AML-193 (cell line): ENCODE results near the gene ILKAP.

Experiments
- DNase-seq, 2 experiments: peaks; one replicate each; lab custom pipeline; 2025; lab: John Stamatoyannopoulos, UW

ILKAP gene, protein sequence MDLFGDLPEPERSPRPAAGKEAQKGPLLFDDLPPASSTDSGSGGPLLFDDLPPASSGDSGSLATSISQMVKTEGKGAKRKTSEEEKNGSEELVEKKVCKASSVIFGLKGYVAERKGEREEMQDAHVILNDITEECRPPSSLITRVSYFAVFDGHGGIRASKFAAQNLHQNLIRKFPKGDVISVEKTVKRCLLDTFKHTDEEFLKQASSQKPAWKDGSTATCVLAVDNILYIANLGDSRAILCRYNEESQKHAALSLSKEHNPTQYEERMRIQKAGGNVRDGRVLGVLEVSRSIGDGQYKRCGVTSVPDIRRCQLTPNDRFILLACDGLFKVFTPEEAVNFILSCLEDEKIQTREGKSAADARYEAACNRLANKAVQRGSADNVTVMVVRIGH

GRCh38 chr2:238203094-238203972 is at the start of gene ILKAP:
Gene ILKAP (minus strand): TSS chr2:238203695. CDS start chr2:238203553, 142 bp downstream.
- peak; percentile 61 to 66 for DNase-seq

DNA sequence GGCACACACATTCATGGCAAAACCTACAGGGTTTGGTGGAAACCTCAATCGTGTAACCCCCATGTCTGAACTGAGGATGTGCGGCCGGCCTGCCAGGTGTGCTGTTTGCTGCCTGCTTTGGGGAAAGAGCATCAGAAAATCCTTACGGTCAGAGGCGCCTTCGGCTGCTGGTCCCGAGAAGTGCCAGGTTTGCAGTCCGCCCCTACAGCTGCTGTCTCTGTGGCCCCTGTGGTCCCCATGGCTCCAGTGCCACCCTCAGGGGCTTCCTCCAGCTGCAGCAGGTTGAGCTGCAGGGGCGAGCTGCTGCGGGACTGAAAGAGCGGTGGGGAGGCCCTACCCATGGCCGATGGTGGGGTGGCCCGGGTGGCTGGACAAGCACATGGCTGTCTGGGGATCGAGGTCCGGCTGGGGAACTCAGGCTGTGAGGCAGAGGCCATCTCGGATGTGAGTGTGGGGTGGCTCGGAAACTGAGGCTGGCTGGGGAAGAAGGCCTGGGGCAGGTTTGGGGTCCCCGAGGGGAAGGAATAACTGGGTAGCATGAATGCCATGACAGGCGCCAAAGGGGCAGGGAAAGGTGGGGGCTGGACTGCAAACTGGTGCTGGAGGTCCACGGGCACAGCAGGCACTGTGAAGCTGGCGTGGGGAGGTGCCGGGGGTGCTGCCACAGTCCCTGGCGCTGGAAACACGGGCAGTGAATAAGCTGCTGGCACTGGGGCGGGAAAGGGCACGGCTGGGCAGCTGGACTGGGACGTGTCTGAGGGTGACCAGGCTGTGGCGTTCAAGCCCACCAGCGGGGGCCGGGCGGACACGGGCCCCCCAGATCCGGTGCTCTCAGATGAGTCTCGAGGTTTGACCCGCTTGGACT is 49.5 kb upstream of the ILKAP start:
- DNase-seq: no peak

DNA sequence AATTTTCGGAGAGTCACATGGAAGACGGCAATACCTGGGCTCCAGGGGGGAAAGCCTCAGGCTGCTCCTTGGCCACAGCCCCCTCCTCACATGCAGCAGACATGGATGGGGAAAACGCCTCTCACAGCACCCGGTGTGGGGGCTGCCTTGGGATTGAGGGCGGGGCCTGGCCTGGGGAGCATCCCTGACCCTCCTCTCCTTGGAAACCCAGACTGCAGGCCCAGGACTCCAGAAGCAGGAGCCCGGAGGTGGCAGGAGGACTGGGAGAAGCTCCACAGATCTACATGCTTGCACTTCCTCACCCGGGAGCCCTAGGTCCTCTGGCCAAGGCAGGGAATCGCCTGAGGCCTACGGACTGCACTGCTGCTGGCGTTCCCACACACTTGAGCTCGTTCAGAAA is 48.5 kb upstream of the ILKAP start:
- DNase-seq: no peak

GRCh38 chr2:238251331-238251730 is 47.8 kb upstream of the ILKAP start:
- no peak for DNase-seq

- DNase-seq: no peak
Observed at GRCh38 chr2:238250896-238251295, 47.4 kb upstream of the ILKAP start.

DNA sequence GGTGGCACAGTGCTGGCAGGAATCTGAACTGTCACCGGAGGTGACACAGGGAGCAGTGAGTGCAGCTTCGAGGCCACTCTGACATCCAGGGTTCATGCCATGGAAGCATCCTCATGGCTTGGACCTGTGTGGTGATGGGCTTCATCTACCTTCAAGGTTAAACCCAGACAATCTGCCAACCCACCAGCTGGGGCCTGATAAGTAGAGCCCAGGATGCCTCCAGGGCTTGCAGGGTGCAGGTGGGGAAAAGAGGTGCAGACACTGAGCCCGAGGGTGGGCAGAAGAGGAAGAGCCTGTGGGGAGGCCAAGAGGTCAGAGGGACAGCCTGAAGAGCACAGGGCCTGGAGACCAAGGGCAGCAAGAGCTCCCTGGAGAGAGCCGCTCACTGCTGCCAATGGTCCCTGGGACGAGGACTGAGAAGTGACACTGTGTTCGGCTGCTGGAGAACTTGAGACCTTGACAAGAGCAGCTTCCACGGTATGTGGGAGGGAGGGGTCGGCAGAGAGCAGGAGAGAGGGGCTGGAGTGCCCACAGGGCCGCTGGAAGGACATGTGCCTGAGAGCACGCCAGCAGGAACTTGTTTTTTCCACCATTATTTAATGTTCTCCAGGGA is 44.5 kb upstream of the ILKAP start:
- DNase-seq: no peak

DNA sequence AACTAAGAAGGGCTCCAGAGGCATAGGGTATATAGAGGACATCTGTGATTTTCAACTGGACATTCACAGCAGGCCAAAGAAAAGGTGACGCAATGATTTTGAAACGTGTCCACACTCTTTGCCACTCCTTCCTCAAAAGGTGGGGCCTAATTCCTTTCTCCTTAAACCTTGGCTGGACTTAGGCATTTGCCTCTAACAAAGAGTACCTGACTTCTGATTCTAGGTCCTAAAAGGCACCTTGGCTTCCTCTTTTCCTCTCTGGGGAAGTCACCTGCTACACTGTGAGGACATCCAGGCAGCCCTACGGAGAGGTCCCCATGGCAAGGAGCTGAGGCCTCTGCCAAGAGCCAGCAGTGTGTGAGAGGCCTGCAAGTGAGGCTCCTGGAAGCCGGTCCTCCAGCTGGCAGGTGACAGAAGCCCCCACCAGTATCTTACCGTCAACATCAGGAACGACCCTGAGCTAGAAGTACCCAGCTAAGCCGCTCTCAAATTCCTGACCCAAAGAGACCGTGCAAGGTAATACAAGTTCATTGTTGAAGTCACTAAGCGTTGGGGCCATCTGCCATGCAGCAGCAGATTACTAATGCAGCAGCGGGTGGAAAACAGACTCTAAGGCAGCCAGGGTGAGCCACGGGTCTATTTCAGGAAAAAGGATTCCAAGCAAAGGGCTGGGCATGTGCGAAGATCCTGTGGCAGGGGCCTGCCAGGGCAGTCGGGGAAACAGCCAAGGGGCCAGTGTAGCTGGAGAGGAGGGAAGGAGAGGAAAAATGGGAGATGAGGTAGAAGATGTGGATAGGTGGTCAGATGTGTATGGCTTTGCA is 43.7 kb upstream of the ILKAP start:
- peak; percentile 22 to 25 for DNase-seq

DNA sequence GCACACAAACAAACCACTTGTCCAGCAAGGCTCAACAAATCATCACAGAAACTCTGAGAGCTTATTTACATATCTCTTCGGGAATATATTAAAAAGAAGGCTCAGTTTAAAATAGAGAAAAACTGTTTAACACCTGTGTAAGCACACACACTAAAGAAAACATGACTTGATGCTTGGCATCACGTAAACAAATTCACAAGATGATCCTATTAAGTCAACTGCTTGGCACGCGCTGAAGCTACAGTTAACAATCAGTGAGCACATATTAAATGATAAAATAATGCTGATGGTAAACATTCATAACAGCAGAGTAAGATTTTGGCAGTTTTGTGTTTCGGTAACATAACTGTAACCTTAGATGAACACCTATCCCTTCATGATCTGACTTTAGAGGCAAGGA is 40.7 kb upstream of the ILKAP start:
- no peak for DNase-seq

- DNase-seq: no peak
Observed at GRCh38 chr2:238243496-238244076, 40.1 kb upstream of the ILKAP start.

GRCh38 chr2:238242731-238243495 is 39.4 kb upstream of the ILKAP start:
- no peak for DNase-seq

- no peak for DNase-seq
Observed at GRCh38 chr2:238241970-238242369, 38.5 kb upstream of the ILKAP start.

DNA sequence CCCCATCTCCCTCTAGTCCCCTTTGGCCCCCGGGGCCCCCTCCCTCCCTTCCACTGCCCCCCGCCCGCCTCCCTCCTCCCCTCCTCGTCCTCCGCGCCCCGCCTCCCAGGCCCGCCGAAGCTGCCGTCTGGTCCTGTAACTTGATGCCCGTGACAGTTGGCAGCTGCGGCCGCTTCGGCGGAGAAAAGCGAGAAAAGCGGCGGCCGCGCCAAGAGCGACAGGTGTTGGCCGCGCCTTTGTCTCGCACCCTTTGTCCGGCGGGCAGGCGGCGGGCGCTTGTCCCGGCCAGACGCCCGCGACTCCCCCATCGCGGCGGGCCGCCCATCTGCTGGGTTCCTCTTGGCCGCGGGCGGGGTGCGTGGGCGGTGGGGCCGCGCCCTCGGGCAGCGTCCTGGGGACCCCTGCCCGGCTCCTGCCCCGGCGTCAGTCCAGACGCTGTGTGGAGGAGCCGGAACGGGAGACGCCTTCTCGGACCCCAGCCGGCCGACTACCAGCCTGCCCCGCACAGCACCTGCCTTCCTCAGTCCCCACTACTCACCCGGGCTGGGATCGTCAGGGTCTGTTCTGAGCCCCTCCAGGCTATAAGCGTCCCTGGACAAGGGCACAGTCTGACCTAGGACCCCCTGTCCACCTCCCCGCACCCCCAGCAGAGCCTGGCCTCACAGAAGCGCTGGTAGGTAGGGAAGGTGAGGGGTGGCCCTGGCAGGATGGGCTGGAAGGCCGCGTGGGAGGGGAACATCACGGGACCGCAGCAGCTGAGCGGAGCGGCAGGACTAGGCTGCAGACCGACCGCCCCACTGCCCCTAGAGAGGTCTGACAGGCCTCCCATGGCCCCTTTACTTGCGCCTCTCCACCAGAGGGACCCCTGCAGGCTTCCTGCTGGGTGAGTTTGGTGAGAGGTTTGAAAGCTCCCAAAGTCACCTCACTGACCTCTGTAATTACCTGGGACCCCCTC is 37.5 kb upstream of the ILKAP start:
- DNase-seq: no peak

DNA sequence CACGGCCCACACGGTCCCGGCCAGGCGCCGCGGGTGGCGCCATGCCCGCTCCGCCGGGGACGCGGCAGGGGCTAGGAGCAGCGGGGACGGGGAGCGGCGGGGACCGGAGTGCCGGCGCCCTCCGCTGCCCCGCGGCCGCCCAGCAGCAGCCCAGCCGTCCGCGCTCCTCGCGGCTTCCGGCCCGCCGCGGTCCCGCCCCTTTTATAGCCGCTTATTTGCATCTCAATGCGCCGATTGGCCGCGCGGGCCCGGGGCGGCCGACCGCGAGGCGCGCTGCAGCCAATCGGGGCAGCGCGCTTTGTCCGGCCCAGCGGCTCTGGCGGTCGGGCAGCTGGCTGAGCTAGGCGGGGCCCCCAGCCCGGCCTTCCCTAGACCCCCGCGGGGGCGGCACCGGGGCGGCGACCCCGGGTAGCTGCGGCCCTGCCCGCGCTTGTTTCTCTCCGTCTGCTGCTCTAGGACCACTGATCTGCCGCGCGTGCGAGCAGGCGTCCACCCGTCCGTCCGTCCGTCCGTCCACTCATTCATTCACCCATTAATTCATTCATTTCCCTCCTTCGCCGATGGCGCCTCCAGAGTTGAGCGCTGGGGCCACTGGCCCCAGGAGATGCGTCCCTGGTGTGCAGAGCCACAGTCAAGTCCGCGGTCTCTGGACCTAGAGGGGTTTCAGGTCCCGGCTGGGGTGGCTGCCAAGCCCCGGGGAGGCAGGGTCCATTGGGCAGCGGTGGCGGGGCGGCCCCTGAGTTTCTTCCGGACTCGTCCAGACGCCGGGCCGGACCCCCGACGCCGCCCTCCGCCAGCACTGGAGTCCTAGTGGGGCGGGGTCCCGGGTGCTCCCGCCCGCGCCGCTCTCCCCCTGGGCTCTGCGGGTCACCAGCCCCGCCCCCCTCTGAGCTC is 36.6 kb upstream of the ILKAP start, which contains the start of gene HES6:
HES6 (minus strand) TSS at position 176 of the 894 bp plus-strand sequence; CDS start at position 43, 133 bp downstream.
- DNase-seq: peak; percentile 79 to 80

DNA sequence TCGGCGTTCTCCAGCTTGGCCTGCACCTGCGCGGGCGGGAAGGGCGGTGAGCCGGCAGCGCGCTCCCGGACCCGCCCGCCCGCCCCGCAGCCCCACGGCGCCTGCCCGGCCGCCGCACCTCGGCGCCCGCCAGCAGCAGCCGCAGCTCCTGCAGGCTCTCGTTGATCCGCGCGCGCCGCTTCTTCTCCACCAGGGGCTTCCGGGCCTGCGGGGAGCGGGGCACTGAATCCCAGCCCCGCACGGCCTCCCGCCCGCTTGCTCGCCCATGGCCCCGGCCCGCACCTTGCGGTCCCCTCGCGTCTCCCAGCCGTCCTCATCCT is 36.0 kb upstream of the ILKAP start:
- DNase-seq: no peak

GRCh38 chr2:238238766-238239542 is 35.5 kb upstream of the ILKAP start:
- DNase-seq: no peak

DNA sequence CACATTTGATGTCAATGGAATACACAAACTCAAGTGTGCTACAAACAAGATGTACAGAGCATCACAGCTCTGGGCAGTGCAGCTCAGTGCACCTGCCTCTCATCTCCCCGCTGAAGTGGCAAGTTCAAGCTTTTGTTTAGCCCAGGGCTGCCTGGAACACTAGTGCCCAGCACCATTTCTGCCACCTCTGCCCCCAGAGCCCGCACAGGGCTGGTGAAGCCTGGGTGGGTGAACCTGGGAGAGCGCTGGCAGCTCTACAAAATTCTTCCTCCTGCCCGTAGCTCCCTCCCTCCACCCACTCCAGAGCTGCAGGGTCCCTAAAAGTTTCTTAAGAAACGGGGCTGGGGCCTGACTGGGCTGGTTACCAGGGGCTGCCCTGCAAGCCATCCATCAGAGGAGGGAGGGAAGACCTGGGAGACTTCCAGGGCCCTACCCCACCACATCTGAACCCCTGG is 34.8 kb upstream of the ILKAP start:
- no peak for DNase-seq
